SKM-1 (cell line): ENCODE results near the gene LMAN2.
"Not testable (repeated sequence)": the region's sequence is repeated elsewhere in the genome, so short reads cannot be mapped to it uniquely, and the experiment has no call there.

Experiments used
- DNase-seq: peaks from one replicate; lab custom pipeline; 2025; ENCODE audit not compliant: unreplicated experiment; lab: John Stamatoyannopoulos, UW

Gene LMAN2

GRCh38 chr5:177378884-177379883 lies 27.7 kb upstream of the LMAN2 start:
- no peak for DNase-seq

GRCh38 chr5:177377851-177378776 lies 26.6 kb upstream of the LMAN2 start:
- DNase-seq, result no peak

GRCh38 chr5:177376107-177376506 lies 24.6 kb upstream of the LMAN2 start:
- DNase-seq, result no peak

- not testable (repeated sequence) for DNase-seq
Measured at GRCh38 chr5:177375516-177375915, 24.0 kb upstream of the LMAN2 start.

GRCh38 chr5:177374211-177374610 lies 22.7 kb upstream of the LMAN2 start:
- no peak for DNase-seq

- DNase-seq, result no peak
Measured at GRCh38 chr5:177373806-177374205, 22.3 kb upstream of the LMAN2 start.

GRCh38 chr5:177372910-177373309 lies 21.4 kb upstream of the LMAN2 start:
- no peak for DNase-seq

GRCh38 chr5:177372034-177372896 lies 20.8 kb upstream of the LMAN2 start:
- no peak for DNase-seq

GRCh38 chr5:177371120-177372033 lies 19.9 kb upstream of the LMAN2 start:
- DNase-seq, result no peak

GRCh38 chr5:177370488-177371119 lies 19.1 kb upstream of the LMAN2 start:
- DNase-seq, result no peak

- DNase-seq, result no peak
Measured at GRCh38 chr5:177369645-177370440, 18.4 kb upstream of the LMAN2 start.

- no peak for DNase-seq
Measured at GRCh38 chr5:177368869-177369644, 17.6 kb upstream of the LMAN2 start.

- no peak for DNase-seq
Measured at GRCh38 chr5:177367981-177368868, 16.8 kb upstream of the LMAN2 start.

GRCh38 chr5:177367323-177367848 lies 15.9 kb upstream of the LMAN2 start:
- no peak for DNase-seq

- DNase-seq, result no peak
Measured at GRCh38 chr5:177366528-177367322, 15.3 kb upstream of the LMAN2 start.
